Measurements from ENCODE around the gene SPOCD1. TPM values are rescaled to one million over a fixed set of nuclear protein-coding genes. Genes with fewer than 3 reads are reported as not detected.

The SPOCD1 gene
- total and polyA plus RNA-seq, 2 donors from 2014 or later = 0.22 to 0.98 TPM

DNA sequence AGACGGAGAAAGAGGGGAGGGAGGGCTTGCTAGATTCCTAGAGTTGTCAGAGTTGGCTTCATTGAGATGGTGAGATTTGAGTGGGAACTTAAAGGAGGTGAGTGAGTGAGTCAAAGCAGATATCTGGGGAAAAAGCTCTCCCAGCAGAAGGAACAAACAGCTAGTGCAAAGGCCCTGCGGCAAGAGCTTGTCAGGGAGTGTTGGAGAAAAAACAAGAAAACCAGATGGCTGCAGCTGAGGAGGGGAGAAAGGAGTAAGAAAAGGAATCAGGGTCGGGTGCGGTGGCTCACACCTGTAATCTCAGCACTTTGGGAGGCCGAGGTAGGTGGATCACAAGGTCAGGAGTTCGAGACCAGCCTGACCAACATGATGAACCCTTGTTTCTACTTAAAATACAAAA, 40.3 kb upstream of the SPOCD1 start:
- intact Hi-C loops (cut with DNase I) = no loop called here
- DNase-seq = no peak

GRCh38 chr1:31855038-31855845, 39.4 kb upstream of the SPOCD1 start:
- Histone ChIP-seq H3K9me3 (ENCODE audit: control insufficient read depth in 2 of 3, insufficient read depth in 1 of 3, low read length in 3 of 3) (no peaks in the 10 kb centered on the region), H3K27me3 (ENCODE audit: control insufficient read depth, insufficient read depth, low read length) (no peaks in the 10 kb centered on the region), H3K4me1 (ENCODE audit: control insufficient read depth in 2 of 3, insufficient read depth in 2 of 3, low read depth in 1 of 3, low read length in 3 of 3) (no peaks in the 10 kb centered on the region), H3K4me3 (ENCODE audit: low read length in 3 of 3) (no peak overlapping the region), H3K9ac (ENCODE audit: low read length in 3 of 3) (no peak overlapping the region), H3K27ac (ENCODE audit: low read depth in 2 of 2, low read length in 2 of 2) (no peak overlapping the region), H3K36me3 (ENCODE audit: control insufficient read depth in 2 of 3, insufficient read depth in 3 of 3, low read length in 3 of 3) (no peaks in the 10 kb centered on the region)
- FAIRE-seq = no peak
- TF ChIP-seq, protein P1, sequence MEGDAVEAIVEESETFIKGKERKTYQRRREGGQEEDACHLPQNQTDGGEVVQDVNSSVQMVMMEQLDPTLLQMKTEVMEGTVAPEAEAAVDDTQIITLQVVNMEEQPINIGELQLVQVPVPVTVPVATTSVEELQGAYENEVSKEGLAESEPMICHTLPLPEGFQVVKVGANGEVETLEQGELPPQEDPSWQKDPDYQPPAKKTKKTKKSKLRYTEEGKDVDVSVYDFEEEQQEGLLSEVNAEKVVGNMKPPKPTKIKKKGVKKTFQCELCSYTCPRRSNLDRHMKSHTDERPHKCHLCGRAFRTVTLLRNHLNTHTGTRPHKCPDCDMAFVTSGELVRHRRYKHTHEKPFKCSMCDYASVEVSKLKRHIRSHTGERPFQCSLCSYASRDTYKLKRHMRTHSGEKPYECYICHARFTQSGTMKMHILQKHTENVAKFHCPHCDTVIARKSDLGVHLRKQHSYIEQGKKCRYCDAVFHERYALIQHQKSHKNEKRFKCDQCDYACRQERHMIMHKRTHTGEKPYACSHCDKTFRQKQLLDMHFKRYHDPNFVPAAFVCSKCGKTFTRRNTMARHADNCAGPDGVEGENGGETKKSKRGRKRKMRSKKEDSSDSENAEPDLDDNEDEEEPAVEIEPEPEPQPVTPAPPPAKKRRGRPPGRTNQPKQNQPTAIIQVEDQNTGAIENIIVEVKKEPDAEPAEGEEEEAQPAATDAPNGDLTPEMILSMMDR (IDR thresholded peaks at IDR 0.05; ENCODE audit: borderline replicate concordance, extremely low read depth, insufficient read depth) = no peak
- peak in 2 of 5 donors; percentile 39 to 53 for DNase-seq
- intact Hi-C loops (cut with DNase I) = no loop called here

More for the DNA sequence above, 40.3 kb upstream of the SPOCD1 start:
- Histone ChIP-seq H3K27ac (ENCODE audit: low read depth in 2 of 2, low read length in 2 of 2) (no peak overlapping the region), H3K4me1 (ENCODE audit: control insufficient read depth in 2 of 3, insufficient read depth in 2 of 3, low read depth in 1 of 3, low read length in 3 of 3) (no peaks in the 10 kb centered on the region), H3K27me3 (ENCODE audit: control insufficient read depth, insufficient read depth, low read length) (no peaks in the 10 kb centered on the region), H3K9me3 (ENCODE audit: control insufficient read depth in 2 of 3, insufficient read depth in 1 of 3, low read length in 3 of 3) (no peaks in the 10 kb centered on the region), H3K4me3 (ENCODE audit: low read length in 3 of 3) (no peak overlapping the region), H3K9ac (ENCODE audit: low read length in 3 of 3) (no peak overlapping the region), H3K36me3 (ENCODE audit: control insufficient read depth in 2 of 3, insufficient read depth in 3 of 3, low read length in 3 of 3) (no peaks in the 10 kb centered on the region)
- no peak for FAIRE-seq
- TF ChIP-seq, protein P1 (IDR thresholded peaks at IDR 0.05; ENCODE audit: borderline replicate concordance, extremely low read depth, insufficient read depth) = no peak

- TF ChIP-seq, protein P1 (IDR thresholded peaks at IDR 0.05; ENCODE audit: borderline replicate concordance, extremely low read depth, insufficient read depth) = no peak
- intact Hi-C loops (cut with DNase I) = no loop called here
- Histone ChIP-seq H3K27me3 (ENCODE audit: control insufficient read depth, insufficient read depth, low read length) (no peaks in the 10 kb centered on the region), H3K4me1 (ENCODE audit: control insufficient read depth in 2 of 3, insufficient read depth in 2 of 3, low read depth in 1 of 3, low read length in 3 of 3) (no peaks in the 10 kb centered on the region), H3K9ac (ENCODE audit: low read length in 3 of 3) (no peak overlapping the region), H3K27ac (ENCODE audit: low read depth in 2 of 2, low read length in 2 of 2) (no peak overlapping the region), H3K9me3 (ENCODE audit: control insufficient read depth in 2 of 3, insufficient read depth in 1 of 3, low read length in 3 of 3) (no peaks in the 10 kb centered on the region), H3K4me3 (ENCODE audit: low read length in 3 of 3) (no peak overlapping the region), H3K36me3 (ENCODE audit: control insufficient read depth in 2 of 3, insufficient read depth in 3 of 3, low read length in 3 of 3) (no peaks in the 10 kb centered on the region)
- no peak for FAIRE-seq
- DNase-seq = no peak
These were observed 33.8 kb upstream of the SPOCD1 start for GRCh38 chr1:31849653-31850052.

All from kidney (tissue), 14 donors.